Osteocyte (in vitro differentiated cells): ENCODE measurements around the gene MYBPH. TPM values are rescaled to one million over a fixed set of nuclear protein-coding genes. Genes with fewer than 3 reads are reported as not detected.

Experiments
- DNase-seq: peaks from one replicate; pipeline ENCODE4 v3.0.0; 2021; ENCODE audit warnings: mixed read lengths; ENCODE audit not compliant: unreplicated experiment; ENCODE audit errors: extremely low spot score
- H3K27ac Mint-ChIP-seq: one replicate; pipeline ENCODE4 v1.8.0; 2021; ENCODE audit warnings: mild to moderate bottlenecking, mixed read lengths; ENCODE audit not compliant: unreplicated experiment
- H3K27me3 Mint-ChIP-seq: one replicate; pipeline ENCODE4 v1.8.0; 2021; ENCODE audit warnings: mixed read lengths; ENCODE audit not compliant: unreplicated experiment
- H3K36me3 Mint-ChIP-seq: one replicate; pipeline ENCODE4 v1.8.0; 2021; ENCODE audit warnings: mixed read lengths; ENCODE audit not compliant: unreplicated experiment
- H3K4me1 Mint-ChIP-seq: one replicate; pipeline ENCODE4 v1.8.0; 2021; ENCODE audit warnings: mixed read lengths; ENCODE audit not compliant: unreplicated experiment
- H3K4me3 Mint-ChIP-seq: one replicate; pipeline ENCODE4 v1.8.0; 2021; ENCODE audit warnings: mild to moderate bottlenecking, moderate library complexity, mixed read lengths; ENCODE audit not compliant: unreplicated experiment
- H3K9me3 Mint-ChIP-seq: one replicate; pipeline ENCODE4 v1.8.0; 2021; ENCODE audit warnings: mixed read lengths; ENCODE audit not compliant: unreplicated experiment
- total RNA-seq: library from RNA; stranded (reverse); gene quantifications from 2 replicates; pipeline ENCODE4 v1.2.1, GENCODE V29; 2021
- TF ChIP-seq, protein P1 (sequence below): fragments of 200-600 bp; sonication (generic); IDR thresholded peaks from 2 replicates; pipeline ENCODE4 v1.5.0; 2021; ENCODE audit warnings: antibody characterized with exemption, mild to moderate bottlenecking, moderate library complexity

The MYBPH gene
- total RNA-seq, 1 donor from 2014 or later, result not detected

DNA sequence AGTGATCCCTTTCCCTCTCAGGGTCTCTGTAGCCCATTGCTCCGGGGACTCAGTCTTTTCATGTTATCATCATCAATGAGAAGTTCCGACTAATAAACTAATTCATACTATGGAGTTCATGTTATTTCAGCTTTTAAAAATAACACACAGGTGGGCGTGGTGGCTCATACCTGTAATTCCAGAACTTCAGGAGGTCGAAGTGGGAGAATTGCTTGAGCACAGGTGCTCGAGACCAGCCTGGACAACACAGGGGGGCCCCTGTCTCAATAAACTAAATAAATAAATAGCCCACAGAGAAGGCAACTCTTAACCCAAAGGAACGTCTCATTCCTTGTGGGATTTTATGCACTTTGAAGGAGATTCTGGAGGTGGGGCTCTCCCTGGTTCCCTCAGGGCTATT lies 14.5 kb downstream of the MYBPH start:
- H3K9me3 Mint-ChIP-seq, result peaks cover 18% of the 10 kb centered on the region
- TF ChIP-seq, protein P1, sequence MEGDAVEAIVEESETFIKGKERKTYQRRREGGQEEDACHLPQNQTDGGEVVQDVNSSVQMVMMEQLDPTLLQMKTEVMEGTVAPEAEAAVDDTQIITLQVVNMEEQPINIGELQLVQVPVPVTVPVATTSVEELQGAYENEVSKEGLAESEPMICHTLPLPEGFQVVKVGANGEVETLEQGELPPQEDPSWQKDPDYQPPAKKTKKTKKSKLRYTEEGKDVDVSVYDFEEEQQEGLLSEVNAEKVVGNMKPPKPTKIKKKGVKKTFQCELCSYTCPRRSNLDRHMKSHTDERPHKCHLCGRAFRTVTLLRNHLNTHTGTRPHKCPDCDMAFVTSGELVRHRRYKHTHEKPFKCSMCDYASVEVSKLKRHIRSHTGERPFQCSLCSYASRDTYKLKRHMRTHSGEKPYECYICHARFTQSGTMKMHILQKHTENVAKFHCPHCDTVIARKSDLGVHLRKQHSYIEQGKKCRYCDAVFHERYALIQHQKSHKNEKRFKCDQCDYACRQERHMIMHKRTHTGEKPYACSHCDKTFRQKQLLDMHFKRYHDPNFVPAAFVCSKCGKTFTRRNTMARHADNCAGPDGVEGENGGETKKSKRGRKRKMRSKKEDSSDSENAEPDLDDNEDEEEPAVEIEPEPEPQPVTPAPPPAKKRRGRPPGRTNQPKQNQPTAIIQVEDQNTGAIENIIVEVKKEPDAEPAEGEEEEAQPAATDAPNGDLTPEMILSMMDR, result no peak
- H3K4me3 Mint-ChIP-seq, result no peak overlapping the region
- H3K36me3 Mint-ChIP-seq, result no peaks in the 10 kb centered on the region
- no peak for DNase-seq
- H3K27me3 Mint-ChIP-seq, result peaks cover 60% of the 10 kb centered on the region
- no peak overlapping the region for H3K27ac Mint-ChIP-seq
- no peaks in the 10 kb centered on the region for H3K4me1 Mint-ChIP-seq

DNA sequence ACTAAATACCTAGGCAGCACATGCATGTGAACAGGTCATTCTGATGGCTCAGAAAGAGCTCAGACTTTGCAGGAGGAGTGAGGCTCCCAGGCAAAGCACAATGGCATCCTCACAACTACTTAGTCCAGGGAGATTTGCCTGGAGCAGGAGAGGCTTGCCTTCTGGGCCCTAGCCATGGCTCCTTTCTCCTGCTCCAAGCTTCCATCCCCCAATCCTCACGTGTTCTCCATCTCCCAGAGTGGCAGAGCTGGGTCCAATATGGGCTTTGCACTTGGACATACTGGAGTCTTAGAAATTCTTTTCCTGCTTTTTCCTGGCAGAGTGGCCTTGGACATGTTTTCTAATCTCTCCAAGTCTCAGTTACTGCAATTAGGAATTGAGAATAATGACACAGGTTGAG lies 15.8 kb downstream of the MYBPH start:
- Mint-ChIP-seq H3K36me3 (no peaks in the 10 kb centered on the region), H3K4me1 (no peaks in the 10 kb centered on the region), H3K27me3 (peaks cover 59% of the 10 kb centered on the region), H3K4me3 (no peak overlapping the region), H3K27ac (no peak overlapping the region), H3K9me3 (peaks cover 18% of the 10 kb centered on the region)
- TF ChIP-seq, protein P1, result no peak
- DNase-seq, result no peak

DNA sequence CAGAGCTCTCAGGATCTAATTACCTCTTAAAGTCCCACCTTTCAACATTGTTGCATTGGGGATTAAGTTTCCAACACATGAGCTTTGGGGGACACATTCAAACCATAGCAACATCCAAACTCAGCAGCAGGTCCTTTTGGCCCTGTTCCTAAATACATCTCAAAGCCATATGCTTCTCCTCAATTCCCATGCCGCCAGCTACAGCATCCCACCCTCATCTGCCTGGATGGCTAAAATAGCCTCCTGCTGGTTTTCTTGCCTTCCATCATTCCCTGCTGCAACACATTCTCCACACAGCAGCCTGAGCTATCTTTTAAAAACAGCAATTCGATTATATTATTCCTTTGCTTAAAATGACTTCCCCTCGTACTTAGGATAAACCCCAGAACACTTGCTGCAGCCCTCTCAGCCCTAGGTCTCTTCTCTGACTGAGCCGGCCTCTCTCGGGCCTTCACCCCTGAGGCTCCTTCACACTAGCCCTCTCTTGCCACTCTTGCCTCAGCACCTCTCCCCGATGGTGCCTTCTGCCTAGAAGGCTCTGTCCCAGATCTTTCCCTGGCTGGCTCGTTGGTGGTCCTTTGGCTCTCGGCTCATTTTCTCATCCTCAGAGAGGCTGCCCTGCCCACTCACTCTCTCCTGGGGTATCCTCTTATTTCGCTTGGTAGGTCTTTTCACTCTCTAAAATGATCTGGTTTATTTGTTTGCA lies 16.5 kb downstream of the MYBPH start:
- Mint-ChIP-seq H3K4me1 (peaks cover 7% of the 10 kb centered on the region), H3K36me3 (no peaks in the 10 kb centered on the region), H3K4me3 (no peak overlapping the region), H3K9me3 (peaks cover 18% of the 10 kb centered on the region), H3K27ac (no peak overlapping the region), H3K27me3 (peaks cover 54% of the 10 kb centered on the region)
- no peak for DNase-seq
- TF ChIP-seq, protein P1, result no peak

DNA sequence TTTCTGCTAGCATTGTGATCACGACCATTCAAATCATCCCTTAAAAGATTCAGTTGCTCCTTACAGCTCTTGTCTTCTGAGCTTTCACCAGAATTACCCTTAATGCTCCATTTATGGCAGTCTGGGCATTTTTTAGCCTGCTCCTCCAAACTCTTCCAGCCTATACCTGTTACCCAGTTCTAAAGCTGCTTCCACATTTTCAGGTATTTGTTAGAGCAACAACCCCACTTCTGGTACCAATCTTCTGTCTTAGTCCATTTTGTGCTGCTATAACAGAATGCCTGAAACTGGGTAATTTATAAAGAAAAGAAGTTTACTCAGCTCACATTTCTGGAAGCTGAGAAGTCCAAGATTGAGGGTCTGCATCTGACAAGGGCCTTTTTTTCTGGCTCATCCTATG lies 17.2 kb downstream of the MYBPH start:
- peaks cover 50% of the 10 kb centered on the region for H3K27me3 Mint-ChIP-seq
- no peak overlapping the region for H3K27ac Mint-ChIP-seq
- no peak overlapping the region for H3K4me3 Mint-ChIP-seq
- no peaks in the 10 kb centered on the region for H3K36me3 Mint-ChIP-seq
- peaks cover 18% of the 10 kb centered on the region for H3K9me3 Mint-ChIP-seq
- H3K4me1 Mint-ChIP-seq, result peaks cover 14% of the 10 kb centered on the region
- DNase-seq, result no peak
- TF ChIP-seq, protein P1, result no peak

DNA sequence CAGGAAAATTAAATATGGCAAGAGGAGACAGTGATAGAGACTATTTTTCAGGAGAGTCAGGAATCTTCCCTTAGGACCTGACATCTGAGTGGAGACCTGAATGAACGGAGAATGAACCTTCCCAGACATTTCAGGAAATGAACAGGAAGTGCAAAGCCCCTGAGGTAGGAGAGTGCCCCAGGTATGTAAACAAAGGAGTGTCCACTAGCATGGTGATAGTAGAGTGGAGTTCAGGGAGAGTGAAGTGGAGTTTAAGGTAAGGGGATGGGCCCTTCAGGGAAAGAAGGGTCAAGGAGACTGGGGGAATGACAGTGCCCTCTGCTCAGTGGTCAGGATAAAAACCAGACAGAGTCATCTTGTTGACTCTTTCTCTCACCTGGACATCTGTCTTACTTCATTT lies 19.3 kb downstream of the MYBPH start:
- H3K27ac Mint-ChIP-seq, result no peak overlapping the region
- H3K4me3 Mint-ChIP-seq, result no peak overlapping the region
- TF ChIP-seq, protein P1, result no peak
- peaks cover 18% of the 10 kb centered on the region for H3K9me3 Mint-ChIP-seq
- peaks cover 29% of the 10 kb centered on the region for H3K4me1 Mint-ChIP-seq
- no peaks in the 10 kb centered on the region for H3K36me3 Mint-ChIP-seq
- no peak for DNase-seq
- peaks cover 38% of the 10 kb centered on the region for H3K27me3 Mint-ChIP-seq
